C4-2B (cell line): ENCODE measurements around the gene OCIAD2.

Experiments used
- ZFX ChIP-seq: fragments of 450-650 bp; IDR thresholded peaks from 2 replicates; pipeline ENCODE4 v1.6.1; 2017
- TF ChIP-seq, protein P1 (sequence below): fragments of 450-650 bp; conservative IDR thresholded peaks from 2 replicates; pipeline ENCODE4 v1.5.1; 2017; ENCODE audit warnings: mild to moderate bottlenecking

DNA sequence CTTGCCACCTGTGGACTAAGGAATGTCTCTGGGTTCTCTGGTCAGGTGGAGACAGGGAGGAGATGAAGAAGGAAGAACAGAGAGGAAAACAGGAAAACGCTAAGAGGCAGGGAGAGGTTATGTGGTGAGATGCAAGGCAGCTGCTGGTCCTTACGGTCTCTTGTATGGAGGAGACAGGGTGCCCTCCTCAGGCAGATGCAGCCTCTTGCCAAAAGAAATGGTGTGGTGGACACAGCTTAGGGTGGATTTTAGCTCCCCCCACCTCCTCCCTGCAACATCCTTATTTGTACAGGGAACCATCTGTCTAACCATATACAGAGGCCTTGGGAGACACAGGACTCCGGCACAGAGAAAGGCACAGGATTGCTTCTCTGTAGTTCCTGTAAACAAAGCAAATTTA, 9.7 kb downstream of the OCIAD2 start:
- TF ChIP-seq, protein P1, sequence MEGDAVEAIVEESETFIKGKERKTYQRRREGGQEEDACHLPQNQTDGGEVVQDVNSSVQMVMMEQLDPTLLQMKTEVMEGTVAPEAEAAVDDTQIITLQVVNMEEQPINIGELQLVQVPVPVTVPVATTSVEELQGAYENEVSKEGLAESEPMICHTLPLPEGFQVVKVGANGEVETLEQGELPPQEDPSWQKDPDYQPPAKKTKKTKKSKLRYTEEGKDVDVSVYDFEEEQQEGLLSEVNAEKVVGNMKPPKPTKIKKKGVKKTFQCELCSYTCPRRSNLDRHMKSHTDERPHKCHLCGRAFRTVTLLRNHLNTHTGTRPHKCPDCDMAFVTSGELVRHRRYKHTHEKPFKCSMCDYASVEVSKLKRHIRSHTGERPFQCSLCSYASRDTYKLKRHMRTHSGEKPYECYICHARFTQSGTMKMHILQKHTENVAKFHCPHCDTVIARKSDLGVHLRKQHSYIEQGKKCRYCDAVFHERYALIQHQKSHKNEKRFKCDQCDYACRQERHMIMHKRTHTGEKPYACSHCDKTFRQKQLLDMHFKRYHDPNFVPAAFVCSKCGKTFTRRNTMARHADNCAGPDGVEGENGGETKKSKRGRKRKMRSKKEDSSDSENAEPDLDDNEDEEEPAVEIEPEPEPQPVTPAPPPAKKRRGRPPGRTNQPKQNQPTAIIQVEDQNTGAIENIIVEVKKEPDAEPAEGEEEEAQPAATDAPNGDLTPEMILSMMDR, result no peak
- TF ChIP-seq ZFX, result no peak
